Parathyroid adenoma (tissue), 2 donors: ENCODE results near the gene PCDHB13.
A peak's percentile ranks its signal among the peaks of the same experiment; 100 is the strongest.
"Not testable (repeated sequence)": the region's sequence is repeated elsewhere in the genome, so short reads cannot be mapped to it uniquely, and the experiment has no call there.

Source experiments
- H2AFZ ChIP-seq: fragments of 300-600 bp; sonication (generic); one replicate; pipeline ENCODE4 v1.7.0; 2017; ENCODE audit warnings: antibody characterized with exemption, mild to moderate bottlenecking
- H3K27ac ChIP-seq: fragments of 300-600 bp; sonication (generic); one replicate; pipeline ENCODE4 v1.7.0; 2017
- H3K27me3 ChIP-seq: fragments of 300-600 bp; sonication (generic); one replicate; pipeline ENCODE4 v1.7.0; 2017; ENCODE audit warnings: low read length; ENCODE audit not compliant: control insufficient read depth, insufficient read depth
- H3K36me3 ChIP-seq: fragments of 300-600 bp; sonication (generic); one replicate; pipeline ENCODE4 v1.7.0; 2017; ENCODE audit warnings: low read length; ENCODE audit not compliant: control insufficient read depth, insufficient read depth
- H3K4me1 ChIP-seq: fragments of 300-600 bp; sonication (generic); one replicate; pipeline ENCODE4 v1.7.0; 2017; ENCODE audit warnings: control low read depth
- H3K4me2 ChIP-seq: fragments of 300-600 bp; sonication (generic); one replicate; pipeline ENCODE4 v1.7.0; 2017; ENCODE audit warnings: low read length
- H3K4me3 ChIP-seq: fragments of 300-600 bp; sonication (generic); one replicate; pipeline ENCODE4 v1.7.0; 2017; ENCODE audit warnings: low read depth, low read length
- H3K79me2 ChIP-seq: fragments of 300-600 bp; sonication (generic); one replicate; pipeline ENCODE4 v1.7.0; 2017; ENCODE audit warnings: control low read depth
- H3K9ac ChIP-seq: fragments of 300-600 bp; sonication (generic); one replicate; pipeline ENCODE4 v1.7.0; 2017; ENCODE audit warnings: mild to moderate bottlenecking
- H3K9me3 ChIP-seq: fragments of 300-600 bp; sonication (generic); one replicate; pipeline ENCODE4 v1.7.0; 2017; ENCODE audit warnings: low read length; ENCODE audit not compliant: control insufficient read depth
- CTCF ChIP-seq: fragments of 300-600 bp; sonication (generic); IDR thresholded peaks from one replicate; pipeline ENCODE4 v1.7.0; 2017; ENCODE audit warnings: antibody characterized with exemption, mild to moderate bottlenecking
- donor health status: primary hyperparathyroidism.

The PCDHB13 gene

GRCh38 chr5:141192110-141192725, 21.5 kb upstream of the PCDHB13 start, which contains the start of gene PCDHB10:
Gene PCDHB10 (plus strand): TSS chr5:141192353. CDS start chr5:141192553, 200 bp downstream.
- peaks cover 2% of the 10 kb centered on the region for H3K27me3 ChIP-seq
- TF ChIP-seq CTCF = no peak
- H3K4me3 ChIP-seq = no peak within 1 kb of the TSS
- H3K9ac ChIP-seq = no peak within 1 kb of the TSS
- H3K27ac ChIP-seq = no peak within 1 kb of the TSS
- no peaks in the 10 kb centered on the region for H3K9me3 ChIP-seq
- H3K36me3 ChIP-seq = no peaks in the 10 kb centered on the region
- H2AFZ ChIP-seq = no peak within 1 kb of the TSS
- H3K4me2 ChIP-seq = no peak within 1 kb of the TSS
- H3K4me1 ChIP-seq = no peaks in the 10 kb centered on the region
- no peaks in the 10 kb centered on the region for H3K79me2 ChIP-seq

GRCh38 chr5:141194332-141194731, 19.4 kb upstream of the PCDHB13 start:
- H3K9ac ChIP-seq, H3K27ac ChIP-seq, H3K4me2 ChIP-seq, H3K9me3 ChIP-seq, H3K27me3 ChIP-seq, H3K4me3 ChIP-seq, H2AFZ ChIP-seq, H3K36me3 ChIP-seq, H3K79me2 ChIP-seq, H3K4me1 ChIP-seq: not testable (repeated sequence)

- Histone ChIP-seq H3K27me3 (no peaks in the 10 kb centered on the region), H3K9ac (no peak overlapping the region), H3K9me3 (no peaks in the 10 kb centered on the region)
Observed at GRCh38 chr5:141196363-141196762, 17.4 kb upstream of the PCDHB13 start.

GRCh38 chr5:141199359-141200235, 14.1 kb upstream of the PCDHB13 start, which contains the start of gene PCDHB11:
Gene PCDHB11 (plus strand): TSS chr5:141199627. CDS start chr5:141199775, 148 bp downstream.
- Histone ChIP-seq H3K27me3 (no peaks in the 10 kb centered on the region), H3K36me3 (no peaks in the 10 kb centered on the region), H3K4me1 (no peaks in the 10 kb centered on the region), H3K4me3 (peak within 1 kb of the TSS; percentile 59), H2AFZ (peak within 1 kb of the TSS; percentile 83), H3K79me2 (no peaks in the 10 kb centered on the region), H3K9me3 (no peaks in the 10 kb centered on the region), H3K9ac (no peak within 1 kb of the TSS), H3K4me2 (peak within 1 kb of the TSS; percentile 14), H3K27ac (peak within 1 kb of the TSS; percentile 82)
- peak; percentile 47 for TF ChIP-seq CTCF

More at GRCh38 chr5:141196363-141196762, 17.4 kb upstream of the PCDHB13 start:
- no peak for TF ChIP-seq CTCF
- no peaks in the 10 kb centered on the region for H3K79me2 ChIP-seq
- H3K4me1 ChIP-seq = no peaks in the 10 kb centered on the region
- H3K4me2 ChIP-seq = no peak overlapping the region
- H3K27ac ChIP-seq = no peak overlapping the region
- H3K4me3 ChIP-seq = no peak overlapping the region
- no peak overlapping the region for H2AFZ ChIP-seq
- H3K36me3 ChIP-seq = no peaks in the 10 kb centered on the region

GRCh38 chr5:141201126-141201525, 12.6 kb upstream of the PCDHB13 start:
- not testable (repeated sequence) for H2AFZ ChIP-seq, H3K4me3 ChIP-seq, H3K9me3 ChIP-seq, H3K4me2 ChIP-seq, H3K27ac ChIP-seq, H3K36me3 ChIP-seq, H3K27me3 ChIP-seq, H3K79me2 ChIP-seq, H3K4me1 ChIP-seq, H3K9ac ChIP-seq

GRCh38 chr5:141201646-141202045, 12.1 kb upstream of the PCDHB13 start:
- not testable (repeated sequence) for H3K4me2 ChIP-seq, H3K4me1 ChIP-seq, H2AFZ ChIP-seq, H3K9ac ChIP-seq, H3K79me2 ChIP-seq, H3K27ac ChIP-seq, H3K36me3 ChIP-seq, H3K27me3 ChIP-seq, H3K4me3 ChIP-seq, H3K9me3 ChIP-seq
